ENCODE measurements around the gene DUSP8.

DUSP8 gene

DNA sequence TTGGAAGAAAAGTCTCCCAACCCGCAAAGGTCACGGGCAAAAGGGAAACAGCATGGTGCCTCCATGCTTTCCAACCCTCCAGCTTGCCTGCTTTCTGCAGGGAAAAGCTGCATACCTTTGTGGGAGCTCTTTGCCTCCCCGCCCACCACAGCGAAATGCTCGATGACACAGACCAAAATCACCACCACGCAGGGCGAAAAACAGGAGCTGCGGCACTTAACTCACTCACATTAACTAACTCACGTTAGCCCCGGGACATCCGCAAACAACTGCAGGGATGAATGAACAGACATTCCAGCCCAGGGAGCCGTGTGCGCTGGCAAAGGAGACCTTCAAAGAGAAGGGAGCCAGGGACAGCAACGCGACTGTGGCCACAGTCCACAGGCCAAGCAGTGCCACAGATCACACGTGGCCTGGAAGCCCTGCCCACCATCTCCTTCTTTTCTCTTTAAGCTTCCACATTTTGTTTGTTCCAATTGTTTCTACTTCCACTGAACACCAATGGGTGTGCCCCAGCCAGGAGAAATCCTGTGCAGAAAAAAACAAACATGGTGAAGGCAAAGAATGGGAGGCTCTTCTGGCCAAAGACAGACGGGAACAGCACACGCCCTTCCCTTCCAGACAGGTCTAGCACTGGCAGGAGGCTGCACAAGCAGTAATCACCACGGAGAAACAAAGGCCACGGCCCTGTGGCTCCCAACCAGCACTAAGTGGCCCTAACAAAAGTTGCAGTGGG is 39.3 kb downstream of the DUSP8 start:
- H3K27ac ChIP-seq (replicated peaks), result no peak overlapping the region
- no peak overlapping the region for H3K4me3 ChIP-seq (replicated peaks; ENCODE audit: insufficient read depth, low read length)
- TF ChIP-seq, protein P1, sequence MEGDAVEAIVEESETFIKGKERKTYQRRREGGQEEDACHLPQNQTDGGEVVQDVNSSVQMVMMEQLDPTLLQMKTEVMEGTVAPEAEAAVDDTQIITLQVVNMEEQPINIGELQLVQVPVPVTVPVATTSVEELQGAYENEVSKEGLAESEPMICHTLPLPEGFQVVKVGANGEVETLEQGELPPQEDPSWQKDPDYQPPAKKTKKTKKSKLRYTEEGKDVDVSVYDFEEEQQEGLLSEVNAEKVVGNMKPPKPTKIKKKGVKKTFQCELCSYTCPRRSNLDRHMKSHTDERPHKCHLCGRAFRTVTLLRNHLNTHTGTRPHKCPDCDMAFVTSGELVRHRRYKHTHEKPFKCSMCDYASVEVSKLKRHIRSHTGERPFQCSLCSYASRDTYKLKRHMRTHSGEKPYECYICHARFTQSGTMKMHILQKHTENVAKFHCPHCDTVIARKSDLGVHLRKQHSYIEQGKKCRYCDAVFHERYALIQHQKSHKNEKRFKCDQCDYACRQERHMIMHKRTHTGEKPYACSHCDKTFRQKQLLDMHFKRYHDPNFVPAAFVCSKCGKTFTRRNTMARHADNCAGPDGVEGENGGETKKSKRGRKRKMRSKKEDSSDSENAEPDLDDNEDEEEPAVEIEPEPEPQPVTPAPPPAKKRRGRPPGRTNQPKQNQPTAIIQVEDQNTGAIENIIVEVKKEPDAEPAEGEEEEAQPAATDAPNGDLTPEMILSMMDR (IDR thresholded peaks at IDR 0.05; ENCODE audit: insufficient read depth, low read length), result no peak
- TF ChIP-seq SPI1 (IDR thresholded peaks at IDR 0.05; ENCODE audit: borderline replicate concordance, low read depth) (no peak), GABPA (IDR thresholded peaks at IDR 0.05; ENCODE audit: low read depth) (no peak), POLR2AphosphoS5 (IDR thresholded peaks at IDR 0.05; ENCODE audit: low read depth) (no peak)
- TF ChIP-seq, protein P2, sequence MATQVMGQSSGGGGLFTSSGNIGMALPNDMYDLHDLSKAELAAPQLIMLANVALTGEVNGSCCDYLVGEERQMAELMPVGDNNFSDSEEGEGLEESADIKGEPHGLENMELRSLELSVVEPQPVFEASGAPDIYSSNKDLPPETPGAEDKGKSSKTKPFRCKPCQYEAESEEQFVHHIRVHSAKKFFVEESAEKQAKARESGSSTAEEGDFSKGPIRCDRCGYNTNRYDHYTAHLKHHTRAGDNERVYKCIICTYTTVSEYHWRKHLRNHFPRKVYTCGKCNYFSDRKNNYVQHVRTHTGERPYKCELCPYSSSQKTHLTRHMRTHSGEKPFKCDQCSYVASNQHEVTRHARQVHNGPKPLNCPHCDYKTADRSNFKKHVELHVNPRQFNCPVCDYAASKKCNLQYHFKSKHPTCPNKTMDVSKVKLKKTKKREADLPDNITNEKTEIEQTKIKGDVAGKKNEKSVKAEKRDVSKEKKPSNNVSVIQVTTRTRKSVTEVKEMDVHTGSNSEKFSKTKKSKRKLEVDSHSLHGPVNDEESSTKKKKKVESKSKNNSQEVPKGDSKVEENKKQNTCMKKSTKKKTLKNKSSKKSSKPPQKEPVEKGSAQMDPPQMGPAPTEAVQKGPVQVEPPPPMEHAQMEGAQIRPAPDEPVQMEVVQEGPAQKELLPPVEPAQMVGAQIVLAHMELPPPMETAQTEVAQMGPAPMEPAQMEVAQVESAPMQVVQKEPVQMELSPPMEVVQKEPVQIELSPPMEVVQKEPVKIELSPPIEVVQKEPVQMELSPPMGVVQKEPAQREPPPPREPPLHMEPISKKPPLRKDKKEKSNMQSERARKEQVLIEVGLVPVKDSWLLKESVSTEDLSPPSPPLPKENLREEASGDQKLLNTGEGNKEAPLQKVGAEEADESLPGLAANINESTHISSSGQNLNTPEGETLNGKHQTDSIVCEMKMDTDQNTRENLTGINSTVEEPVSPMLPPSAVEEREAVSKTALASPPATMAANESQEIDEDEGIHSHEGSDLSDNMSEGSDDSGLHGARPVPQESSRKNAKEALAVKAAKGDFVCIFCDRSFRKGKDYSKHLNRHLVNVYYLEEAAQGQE (IDR thresholded peaks at IDR 0.05; ENCODE audit: insufficient replicate concordance, low read depth), result no peak
- no peaks in the 10 kb centered on the region for H3K27me3 ChIP-seq (ENCODE audit: insufficient read depth, poor library complexity, severe bottlenecking)
- DNase-seq (ENCODE audit: low read depth in 1 of 2, low spot score in 1 of 2), result no peak

DNA sequence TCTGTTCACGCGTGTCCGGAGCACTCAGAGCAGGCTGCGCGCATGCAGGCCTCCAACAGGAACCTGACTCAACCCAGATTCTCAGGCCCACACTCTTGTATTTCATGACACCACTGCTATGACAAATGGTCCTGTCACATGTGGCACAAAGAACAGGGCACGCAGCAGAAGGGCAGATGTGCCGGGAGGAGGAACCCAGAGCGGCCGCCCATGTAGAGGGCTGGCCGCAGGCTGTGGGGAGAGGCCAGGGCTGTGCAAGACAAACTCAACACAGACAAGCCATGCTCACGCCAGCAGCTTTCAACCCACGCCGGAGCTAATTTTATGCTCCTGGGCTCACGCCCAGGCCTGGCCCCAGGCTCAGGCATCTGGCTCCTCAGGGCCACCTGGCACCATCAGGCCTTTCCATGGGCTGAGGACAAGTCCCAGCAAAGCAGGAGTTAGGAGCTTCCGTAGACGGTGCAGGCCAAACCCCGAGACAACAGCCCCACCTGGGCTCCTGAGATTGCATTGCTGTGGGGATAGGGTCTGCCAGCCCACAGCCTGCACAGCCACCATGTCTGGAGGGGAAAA is 40.0 kb downstream of the DUSP8 start:
- DNase-seq (ENCODE audit: low read depth in 1 of 2, low spot score in 1 of 2), result no peak
- Histone ChIP-seq H3K27ac (replicated peaks) (no peak overlapping the region), H3K27me3 (ENCODE audit: insufficient read depth, poor library complexity, severe bottlenecking) (no peaks in the 10 kb centered on the region), H3K4me3 (replicated peaks; ENCODE audit: insufficient read depth, low read length) (no peak overlapping the region)
- TF ChIP-seq, protein P2 (IDR thresholded peaks at IDR 0.05; ENCODE audit: insufficient replicate concordance, low read depth), result no peak
- TF ChIP-seq SPI1 (IDR thresholded peaks at IDR 0.05; ENCODE audit: borderline replicate concordance, low read depth) (no peak), GABPA (IDR thresholded peaks at IDR 0.05; ENCODE audit: low read depth) (no peak), POLR2AphosphoS5 (IDR thresholded peaks at IDR 0.05; ENCODE audit: low read depth) (no peak)
- TF ChIP-seq, protein P1 (IDR thresholded peaks at IDR 0.05; ENCODE audit: insufficient read depth, low read length), result no peak

DNA sequence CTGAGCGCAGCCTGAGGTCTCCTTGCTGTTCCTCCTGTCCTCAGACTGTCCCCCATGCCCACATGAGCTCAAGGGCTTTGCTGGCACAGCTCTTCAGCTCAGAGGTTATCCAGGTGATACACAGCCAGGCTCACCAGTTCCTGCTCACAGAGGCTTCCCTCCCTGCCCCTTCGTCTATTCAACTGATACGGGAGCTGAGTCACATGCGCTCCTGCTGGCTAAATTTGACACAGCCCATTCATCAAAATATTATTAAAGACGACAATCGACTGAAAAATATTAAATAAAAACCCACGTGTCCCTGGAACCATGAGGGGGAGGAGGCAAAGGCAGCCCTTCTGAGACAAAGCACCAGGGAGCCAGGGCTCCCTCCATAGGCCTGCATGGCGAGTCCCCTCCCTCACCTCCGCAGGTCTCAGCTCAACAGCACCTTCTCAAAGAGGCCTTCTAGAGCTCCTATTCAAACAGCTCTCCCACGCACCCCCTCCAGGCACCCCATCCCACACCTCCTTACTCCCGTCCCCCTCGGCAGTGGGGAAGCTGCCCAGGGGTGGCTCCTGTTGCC is 40.5 kb downstream of the DUSP8 start:
- no peak overlapping the region for H3K4me3 ChIP-seq (replicated peaks; ENCODE audit: insufficient read depth, low read length)
- no peak overlapping the region for H3K27ac ChIP-seq (replicated peaks)
- DNase-seq (ENCODE audit: low read depth in 1 of 2, low spot score in 1 of 2), result no peak
- H3K27me3 ChIP-seq (ENCODE audit: insufficient read depth, poor library complexity, severe bottlenecking), result no peaks in the 10 kb centered on the region
- TF ChIP-seq POLR2AphosphoS5 (IDR thresholded peaks at IDR 0.05; ENCODE audit: low read depth) (no peak), SPI1 (IDR thresholded peaks at IDR 0.05; ENCODE audit: borderline replicate concordance, low read depth) (no peak), GABPA (IDR thresholded peaks at IDR 0.05; ENCODE audit: low read depth) (no peak)
- TF ChIP-seq, protein P2 (IDR thresholded peaks at IDR 0.05; ENCODE audit: insufficient replicate concordance, low read depth), result no peak
- TF ChIP-seq, protein P1 (IDR thresholded peaks at IDR 0.05; ENCODE audit: insufficient read depth, low read length), result no peak
